GM18517 (cell line): ENCODE measurements around the gene NXPH2.
A peak's percentile ranks its signal among the peaks of the same experiment; 100 is the strongest.
"Not testable (repeated sequence)": the region's sequence is repeated elsewhere in the genome, so short reads cannot be mapped to it uniquely, and the experiment has no call there.

Experiments
- ATAC-seq: cut with Tn5 transposase; IDR thresholded peaks from one replicate; pipeline ENCODE4 v1.9.1; 2021; ENCODE audit warnings: mild to moderate bottlenecking, moderate library complexity; ENCODE audit not compliant: unreplicated experiment

The NXPH2 gene

DNA sequence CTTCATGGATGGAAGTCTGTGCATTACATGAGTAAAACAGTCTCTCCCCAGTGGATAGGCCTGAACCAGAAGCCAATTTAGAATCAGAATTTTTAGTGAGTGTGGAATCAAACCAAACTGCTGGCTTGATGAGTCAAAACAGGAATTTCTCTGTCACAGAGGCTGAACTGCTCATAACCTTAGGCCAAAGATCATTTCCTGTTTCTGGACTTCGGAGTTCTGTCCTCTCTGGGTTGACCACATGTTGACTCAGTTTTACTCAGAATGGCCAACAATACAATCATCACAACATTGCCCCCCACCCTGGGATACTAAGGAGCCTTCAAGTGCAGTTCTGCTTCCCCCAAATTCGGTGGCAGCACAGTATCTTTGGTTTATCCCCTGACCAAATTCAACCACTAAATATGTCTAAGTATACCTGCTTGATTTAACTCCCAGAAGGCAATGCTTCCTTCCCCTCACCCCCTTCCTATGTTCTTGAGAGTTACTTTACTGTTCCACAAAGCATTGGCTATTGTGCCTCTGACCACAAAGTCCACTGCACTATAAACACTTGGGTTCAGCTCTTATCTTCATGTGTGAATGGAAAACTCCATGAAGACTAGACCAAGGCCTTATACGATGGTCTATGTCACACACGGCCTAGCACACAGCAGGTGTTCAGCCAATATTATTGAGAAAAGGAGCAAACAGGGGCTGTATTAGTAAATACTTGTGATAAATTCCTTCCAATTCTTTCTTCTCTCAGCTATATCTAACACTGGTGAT is 67.8 kb downstream of the NXPH2 start:
- ATAC-seq, result peak; percentile 96

- ATAC-seq, result peak; percentile 52
These were observed 68.4 kb downstream of the NXPH2 start for GRCh38 chr2:138711812-138712211.

DNA sequence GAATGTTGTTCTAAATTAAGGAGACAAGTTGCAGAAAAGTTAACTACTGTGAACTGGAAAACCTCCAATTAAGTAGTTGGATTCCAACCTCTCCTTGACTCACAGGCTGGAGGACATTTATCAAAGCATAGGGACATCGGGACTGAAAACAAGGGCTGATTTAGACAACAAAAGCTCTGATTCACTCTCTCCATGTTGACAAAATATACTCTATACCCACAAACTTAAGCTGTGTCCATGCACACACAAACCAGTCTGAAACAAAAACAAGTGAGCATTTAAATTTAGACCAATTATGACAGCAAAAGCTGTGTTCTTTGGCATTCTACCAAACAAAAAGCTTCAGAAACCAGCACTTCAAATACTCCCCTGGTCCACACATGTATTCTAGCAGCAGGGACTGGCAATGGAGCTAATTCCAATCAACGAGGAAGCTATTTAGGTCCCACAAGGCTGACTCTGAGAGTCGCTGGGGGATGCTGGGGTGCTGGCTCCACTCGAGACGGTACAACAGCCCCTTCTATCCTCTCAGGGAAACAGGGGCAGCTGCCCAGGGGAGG is 71.4 kb downstream of the NXPH2 start:
- ATAC-seq, result no peak

DNA sequence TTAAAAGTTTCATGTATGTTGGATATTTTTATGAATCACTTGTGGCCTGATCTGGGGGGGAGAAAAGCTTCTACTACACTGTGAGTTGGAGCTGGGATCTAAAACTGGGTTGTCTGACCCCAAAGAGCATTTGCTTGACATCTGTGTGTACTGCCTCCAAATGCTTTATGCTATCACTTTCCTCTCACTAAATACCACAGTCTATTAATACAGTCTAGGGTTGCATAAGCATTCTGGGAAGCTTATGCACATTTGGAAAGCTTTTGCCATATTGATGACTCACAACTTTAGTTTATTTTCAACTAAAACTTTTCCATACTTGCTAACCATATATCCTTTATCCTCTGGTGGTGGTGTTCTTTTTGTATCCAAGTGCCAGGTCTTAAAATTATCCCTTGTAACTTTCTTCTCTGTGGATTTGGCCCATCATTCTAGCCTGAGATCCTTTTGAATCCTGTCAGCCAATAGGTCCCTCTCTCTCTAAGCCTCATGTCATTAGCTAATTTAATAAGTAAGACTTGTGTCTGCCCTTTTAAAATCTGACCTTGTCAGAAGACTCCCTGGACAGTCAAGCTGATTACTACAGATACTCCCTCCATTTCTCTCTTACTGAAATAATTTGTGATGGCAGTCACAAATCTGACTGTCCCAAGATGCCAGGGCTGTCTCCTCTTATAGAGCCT is 72.7 kb downstream of the NXPH2 start:
- ATAC-seq, result no peak

- ATAC-seq, result no peak
These were observed 76.9 kb downstream of the NXPH2 start for GRCh38 chr2:138703242-138703641.

DNA sequence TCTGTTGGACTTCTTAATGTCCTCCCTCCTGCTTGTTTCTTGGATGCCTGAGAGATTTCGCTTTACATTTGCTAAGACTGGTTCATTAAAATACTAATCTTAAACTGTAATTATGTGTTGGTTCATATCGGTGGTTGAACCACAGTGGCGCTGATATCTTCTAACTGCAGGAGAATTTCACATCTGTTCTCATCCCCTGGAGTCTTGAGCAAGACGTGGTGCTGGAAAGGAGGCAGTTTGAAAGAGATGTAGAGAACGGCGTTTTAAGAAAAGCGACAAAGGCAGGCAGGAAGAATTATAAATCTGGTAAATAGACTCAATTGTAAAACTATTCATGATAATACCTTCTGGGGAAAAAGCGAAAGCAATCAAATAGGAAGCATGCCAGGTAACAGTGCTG is 79.5 kb downstream of the NXPH2 start:
- no peak for ATAC-seq

GRCh38 chr2:138699421-138699820 is 80.8 kb downstream of the NXPH2 start:
- ATAC-seq, result no peak

GRCh38 chr2:138698428-138698827 is 81.8 kb downstream of the NXPH2 start:
- no peak for ATAC-seq

- no peak for ATAC-seq
These were observed 88.5 kb downstream of the NXPH2 start for GRCh38 chr2:138691667-138692066.

DNA sequence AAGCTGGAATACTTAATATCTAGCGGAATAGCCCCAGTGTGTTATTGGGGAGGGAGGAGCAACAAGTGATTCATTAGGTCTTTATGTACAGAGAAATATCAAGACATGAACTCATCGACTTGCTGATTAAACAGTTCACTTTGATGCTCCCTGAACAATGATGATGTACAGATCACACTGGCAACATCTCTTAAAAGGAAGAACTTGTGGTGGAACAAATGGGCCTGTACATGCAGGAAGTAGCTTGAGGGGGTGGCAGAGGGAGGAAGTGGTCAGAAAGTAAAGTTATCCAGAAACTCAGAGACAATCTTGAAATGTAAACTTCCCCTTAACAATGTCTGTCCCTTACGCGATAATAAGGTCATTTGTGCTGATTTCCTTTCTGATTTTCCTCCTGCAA is 90.5 kb downstream of the NXPH2 start:
- ATAC-seq, result peak; percentile 66

- ATAC-seq, result no peak
These were observed 98.0 kb downstream of the NXPH2 start for GRCh38 chr2:138682163-138682562.

DNA sequence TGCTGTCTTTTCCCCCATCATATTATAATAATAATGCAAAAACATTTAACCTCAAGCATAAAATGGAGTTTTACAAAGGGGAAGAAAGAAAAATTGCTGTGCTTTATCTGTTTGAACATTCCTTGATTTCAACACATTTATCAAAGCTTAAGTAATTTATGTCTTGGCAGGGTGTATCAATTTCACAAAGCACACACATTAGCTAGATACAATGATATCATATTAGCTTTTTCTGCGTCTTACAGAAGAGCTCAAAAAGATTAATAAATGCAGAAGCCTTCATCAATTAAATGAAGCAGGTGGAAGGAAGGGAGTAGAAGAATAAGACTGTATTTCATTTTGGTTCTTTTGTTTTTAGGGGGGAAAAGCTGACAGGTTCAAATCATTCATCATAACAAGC is 103.0 kb downstream of the NXPH2 start:
- ATAC-seq, result no peak

DNA sequence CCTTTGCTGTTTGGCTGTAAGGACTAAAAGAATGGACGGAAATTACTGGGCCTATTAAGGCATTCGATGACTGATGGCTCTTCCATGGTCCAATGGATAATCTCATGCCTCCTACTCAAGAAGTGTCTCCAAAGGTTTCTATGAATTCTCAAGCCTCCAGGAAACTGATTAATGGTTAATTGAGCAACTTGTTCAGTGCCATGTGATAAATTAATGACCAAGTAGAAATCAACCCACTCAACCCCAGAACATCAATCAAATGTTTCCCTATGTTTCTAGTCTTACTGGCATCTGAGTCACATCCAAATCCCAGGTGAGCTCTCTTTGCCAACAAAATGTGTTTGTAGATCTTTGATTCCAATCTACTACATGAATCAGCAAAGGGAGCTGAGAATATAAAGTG is 103.6 kb downstream of the NXPH2 start:
- ATAC-seq, result no peak

GRCh38 chr2:138671566-138671965 is 108.6 kb downstream of the NXPH2 start:
- ATAC-seq, result no peak

DNA sequence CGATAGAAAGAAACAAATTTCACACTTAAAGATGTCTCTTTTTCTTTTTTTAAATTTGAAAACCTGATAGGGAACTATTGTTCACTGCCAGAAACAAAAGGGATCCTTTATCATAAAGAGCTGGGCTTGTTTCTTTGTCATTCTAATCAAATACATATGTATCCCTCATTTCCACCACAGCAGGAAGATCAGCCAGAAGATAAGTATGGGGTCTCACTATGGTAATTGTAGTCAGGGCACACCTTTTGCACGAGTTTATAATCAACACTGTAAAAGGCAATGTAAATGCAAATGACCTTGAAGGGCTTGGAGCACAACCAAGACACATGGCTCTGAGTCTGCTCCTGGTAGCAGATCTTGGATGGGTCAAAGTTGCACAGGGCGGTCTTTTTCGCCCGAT is 109.5 kb downstream of the NXPH2 start:
- no peak for ATAC-seq

DNA sequence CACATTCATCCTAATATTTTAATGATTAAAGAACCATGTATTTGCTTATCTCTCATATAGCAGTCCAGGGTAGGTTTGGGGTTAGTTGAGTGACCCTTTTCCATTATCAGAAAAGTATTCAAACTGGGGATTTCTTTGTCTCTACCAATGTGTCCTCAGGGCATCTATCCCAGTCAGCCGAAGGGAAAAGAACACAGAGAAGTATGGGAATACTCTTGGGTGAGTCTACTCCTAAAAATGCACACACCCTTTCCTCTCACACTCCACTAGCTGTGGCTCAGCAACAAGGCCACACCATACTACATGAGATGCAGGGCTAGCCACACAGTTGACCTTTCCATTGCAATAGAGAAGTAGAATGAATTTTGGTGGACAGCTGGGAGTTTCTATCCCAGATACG is 114.3 kb downstream of the NXPH2 start:
- no peak for ATAC-seq

DNA sequence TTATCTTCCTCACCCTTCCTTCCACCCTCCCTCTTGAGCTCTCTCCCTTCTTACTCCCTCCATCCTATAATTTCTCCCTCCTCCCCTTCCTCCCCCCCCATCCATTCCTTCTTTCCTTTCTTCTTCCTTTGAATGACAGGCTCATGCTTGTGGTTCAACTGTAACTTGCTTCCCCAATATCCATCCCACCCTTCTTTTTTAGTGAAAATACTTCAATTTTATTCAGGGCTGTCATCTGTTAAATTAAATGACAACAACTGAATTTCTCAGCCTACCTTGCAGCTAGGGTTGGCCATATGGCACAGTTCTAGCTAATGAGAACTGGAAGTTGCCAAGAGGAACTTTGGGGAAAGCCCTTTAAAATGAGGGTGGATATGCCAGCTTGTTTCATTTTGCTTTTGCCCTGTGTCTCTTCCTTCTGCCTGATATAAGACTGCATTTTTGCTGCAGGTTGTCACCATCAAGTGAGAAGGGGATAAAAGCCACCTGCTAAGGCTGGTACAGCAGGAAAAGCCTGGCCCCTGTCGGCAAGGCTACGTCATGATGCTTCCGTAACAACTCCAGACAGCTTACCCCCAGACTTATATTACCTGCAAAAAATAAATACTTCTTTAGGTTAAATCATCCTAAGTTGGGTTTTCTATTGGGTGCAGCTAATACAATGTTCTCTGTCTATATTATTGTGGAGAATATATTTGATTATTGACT is 121.8 kb downstream of the NXPH2 start:
- ATAC-seq, result no peak

GRCh38 chr2:138654146-138654545 is 126.0 kb downstream of the NXPH2 start:
- no peak for ATAC-seq

DNA sequence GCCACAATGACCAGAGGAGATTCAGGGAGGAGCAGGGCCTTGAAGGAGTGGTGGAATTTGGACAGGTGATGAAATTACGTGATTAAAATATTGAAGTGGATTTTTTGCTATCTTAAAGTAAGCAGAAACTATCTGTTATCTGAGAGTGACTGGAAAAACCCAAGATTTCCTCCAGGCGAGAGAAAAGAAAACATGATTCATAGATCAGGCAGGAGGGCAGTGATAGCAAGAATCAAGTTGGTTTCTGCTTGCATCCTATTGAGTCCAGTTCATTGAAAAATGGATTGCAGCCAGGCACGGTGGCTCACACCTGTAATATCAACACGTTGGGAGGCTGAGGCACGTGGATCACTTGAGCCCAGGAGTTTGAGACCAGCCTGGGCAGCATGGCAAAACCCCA is 127.8 kb downstream of the NXPH2 start:
- ATAC-seq, result no peak

DNA sequence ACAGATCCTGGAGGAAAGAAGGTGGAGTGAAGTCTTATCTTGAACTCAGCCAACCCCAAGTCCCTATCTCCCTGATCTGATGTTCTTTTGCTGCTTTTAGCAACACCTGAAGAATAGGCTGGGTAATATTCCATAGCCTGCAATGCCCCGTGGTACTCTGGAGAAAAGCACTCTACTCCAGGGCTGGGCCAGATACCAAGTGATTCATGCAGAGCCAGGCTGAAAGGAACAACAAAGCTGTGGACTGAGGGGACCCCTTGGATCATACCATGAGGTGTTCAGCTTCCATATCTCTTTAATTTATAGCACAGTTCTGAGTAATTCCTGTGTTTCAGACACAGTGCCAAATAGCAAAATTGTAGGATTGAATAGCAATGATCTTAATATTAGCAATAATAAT is 130.6 kb downstream of the NXPH2 start:
- no peak for ATAC-seq

DNA sequence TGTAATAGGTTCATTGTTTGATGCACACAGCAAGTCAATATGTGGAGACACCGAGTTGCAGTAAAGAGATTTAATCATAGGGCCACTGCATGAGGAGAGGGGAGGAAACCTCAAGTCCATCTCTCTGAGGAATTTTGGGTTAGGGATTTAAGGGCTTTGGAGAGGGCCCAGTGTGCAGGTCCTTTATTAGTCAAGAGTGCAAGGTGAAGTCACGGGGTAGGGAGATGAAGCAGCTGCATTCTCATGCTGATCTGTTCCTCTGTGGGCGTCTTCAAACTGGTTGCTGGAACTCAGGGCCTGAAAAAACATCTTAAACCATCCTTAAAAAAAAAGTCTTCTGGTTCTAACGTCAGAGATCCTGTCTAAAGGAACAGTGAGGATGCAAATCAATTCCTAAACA is 131.6 kb downstream of the NXPH2 start:
- no peak for ATAC-seq

DNA sequence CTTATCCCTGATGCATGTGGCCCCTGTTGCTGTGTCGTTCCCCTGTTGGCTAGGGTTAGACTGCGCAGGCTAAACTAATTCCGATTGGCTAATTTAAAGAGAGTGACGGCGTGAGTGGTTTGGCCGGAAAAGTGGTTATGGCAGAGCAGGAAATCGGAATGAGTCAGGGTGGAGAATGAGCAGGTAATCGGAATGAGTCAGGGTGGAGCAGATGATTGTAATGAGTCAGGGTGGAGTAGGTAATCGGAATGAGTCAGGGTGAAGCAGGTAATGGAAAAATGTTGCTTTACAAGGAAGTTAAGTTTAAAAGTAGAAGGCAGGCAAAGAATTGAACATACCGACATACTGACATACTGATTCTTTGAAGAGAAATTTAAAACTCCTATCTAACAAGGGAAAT is 135.4 kb downstream of the NXPH2 start:
- ATAC-seq, result not testable (repeated sequence)
